ENCODE data around the gene PPM1N. TPM values are rescaled to one million over a fixed set of nuclear protein-coding genes. Genes with fewer than 3 reads are reported as not detected.
A peak's percentile ranks its signal among the peaks of the same experiment; 100 is the strongest.

PPM1N gene
- total and polyA plus RNA-seq, 2 of the 13 experiments (the other 11 are each of a cell fraction or from before 2014, with no cell fraction given): 0.31 to 1.8 TPM

DNA sequence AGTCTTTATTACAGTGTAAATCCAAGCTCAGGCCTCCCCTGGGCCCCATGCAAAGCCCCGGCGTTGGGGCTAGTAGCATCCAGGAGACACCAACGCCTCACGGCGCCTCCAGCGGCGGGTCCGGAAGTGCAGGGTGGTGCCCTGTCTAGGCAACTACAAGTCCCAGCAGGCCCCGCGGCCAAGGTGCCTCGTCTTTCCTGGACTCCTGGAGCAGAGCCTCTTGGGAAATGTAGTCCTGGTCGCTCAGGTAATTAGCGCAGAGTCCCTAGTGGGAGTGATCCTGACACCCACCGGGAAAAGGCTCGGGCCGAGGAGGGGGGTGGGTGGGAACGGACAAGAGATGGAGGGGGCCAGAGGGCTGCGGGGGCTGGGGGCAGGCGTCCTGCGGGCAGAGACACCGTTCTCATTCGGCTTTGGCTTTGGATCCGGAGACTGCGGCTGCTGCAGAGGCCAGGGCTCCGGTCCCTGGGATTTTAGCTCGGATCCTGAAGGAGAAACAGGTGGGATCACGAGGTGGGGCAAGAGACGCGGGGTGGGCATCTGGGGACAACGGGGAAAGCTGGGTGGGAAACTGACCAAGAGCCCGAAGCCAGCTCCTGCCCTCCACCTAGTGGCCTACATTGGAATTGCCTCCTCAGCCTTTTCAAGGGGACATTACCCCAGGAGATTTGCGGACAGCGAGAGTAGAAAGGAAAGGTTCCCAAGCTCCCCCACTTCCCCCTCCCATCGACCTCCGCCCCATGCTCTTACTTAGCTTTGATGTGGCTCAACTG lies 12.8 kb upstream of the PPM1N start (continued):
- TF ChIP-seq ZNF619 (CRISPR knock-in tag; IDR thresholded peaks at IDR 0.05): peak; percentile 85
- peak; percentile 99 for TF ChIP-seq HCFC1 (IDR thresholded peaks at IDR 0.05; ENCODE audit: low read depth, low read length)
- TF ChIP-seq SAP130 (CRISPR knock-in tag; IDR thresholded peaks at IDR 0.05; ENCODE audit: low read depth): peak; percentile 49; the same call in 1 of the 2 replicates
- no peak for TF ChIP-seq CREB1 (IDR thresholded peaks at IDR 0.05)
- peak; percentile 59; the same call in 1 of the 2 replicates for TF ChIP-seq CREB1 (CRISPR knock-in tag; IDR thresholded peaks at IDR 0.05)
- 0 out of 2 replicates have a peak, but pooled peaks have one; percentile 32 for TF ChIP-seq ZFP41 (CRISPR knock-in tag; IDR thresholded peaks at IDR 0.05; ENCODE audit: borderline replicate concordance)
- TF ChIP-seq, protein P1, sequence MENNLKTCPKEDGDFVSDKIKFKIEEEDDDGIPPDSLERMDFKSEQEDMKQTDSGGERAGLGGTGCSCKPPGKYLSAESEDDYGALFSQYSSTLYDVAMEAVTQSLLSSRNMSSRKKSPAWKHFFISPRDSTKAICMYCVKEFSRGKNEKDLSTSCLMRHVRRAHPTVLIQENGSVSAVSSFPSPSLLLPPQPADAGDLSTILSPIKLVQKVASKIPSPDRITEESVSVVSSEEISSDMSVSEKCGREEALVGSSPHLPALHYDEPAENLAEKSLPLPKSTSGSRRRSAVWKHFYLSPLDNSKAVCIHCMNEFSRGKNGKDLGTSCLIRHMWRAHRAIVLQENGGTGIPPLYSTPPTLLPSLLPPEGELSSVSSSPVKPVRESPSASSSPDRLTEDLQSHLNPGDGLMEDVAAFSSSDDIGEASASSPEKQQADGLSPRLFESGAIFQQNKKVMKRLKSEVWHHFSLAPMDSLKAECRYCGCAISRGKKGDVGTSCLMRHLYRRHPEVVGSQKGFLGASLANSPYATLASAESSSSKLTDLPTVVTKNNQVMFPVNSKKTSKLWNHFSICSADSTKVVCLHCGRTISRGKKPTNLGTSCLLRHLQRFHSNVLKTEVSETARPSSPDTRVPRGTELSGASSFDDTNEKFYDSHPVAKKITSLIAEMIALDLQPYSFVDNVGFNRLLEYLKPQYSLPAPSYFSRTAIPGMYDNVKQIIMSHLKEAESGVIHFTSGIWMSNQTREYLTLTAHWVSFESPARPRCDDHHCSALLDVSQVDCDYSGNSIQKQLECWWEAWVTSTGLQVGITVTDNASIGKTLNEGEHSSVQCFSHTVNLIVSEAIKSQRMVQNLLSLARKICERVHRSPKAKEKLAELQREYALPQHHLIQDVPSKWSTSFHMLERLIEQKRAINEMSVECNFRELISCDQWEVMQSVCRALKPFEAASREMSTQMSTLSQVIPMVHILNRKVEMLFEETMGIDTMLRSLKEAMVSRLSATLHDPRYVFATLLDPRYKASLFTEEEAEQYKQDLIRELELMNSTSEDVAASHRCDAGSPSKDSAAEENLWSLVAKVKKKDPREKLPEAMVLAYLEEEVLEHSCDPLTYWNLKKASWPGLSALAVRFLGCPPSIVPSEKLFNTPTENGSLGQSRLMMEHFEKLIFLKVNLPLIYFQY (CRISPR knock-in tag; IDR thresholded peaks at IDR 0.05; ENCODE audit: borderline replicate concordance): no peak
- TF ChIP-seq PHF8 (CRISPR knock-in tag; IDR thresholded peaks at IDR 0.05): 0 out of 2 replicates have a peak, but pooled peaks have one; percentile 16
- TF ChIP-seq RBM39 (IDR thresholded peaks at IDR 0.05; ENCODE audit: low read depth, low read length, poor library complexity, severe bottlenecking): no peak
- peak; percentile 43; the same call in 1 of the 2 replicates for TF ChIP-seq KDM5B (CRISPR knock-in tag; IDR thresholded peaks at IDR 0.05; ENCODE audit: borderline replicate concordance)
- TF ChIP-seq ZNF607 (CRISPR knock-in tag; IDR thresholded peaks at IDR 0.05; ENCODE audit: borderline replicate concordance): peak; percentile 35; the same call in 1 of the 2 replicates
- 0 out of 2 replicates have a peak, but pooled peaks have one; percentile 5 for TF ChIP-seq ZFP82 (CRISPR knock-in tag; IDR thresholded peaks at IDR 0.05; ENCODE audit: borderline replicate concordance)
- TF ChIP-seq GTF2F1 (IDR thresholded peaks at IDR 0.05; ENCODE audit: low read length): no peak
- TF ChIP-seq ZNF703 (CRISPR knock-in tag; IDR thresholded peaks at IDR 0.05; ENCODE audit: borderline replicate concordance): no peak
- TF ChIP-seq IKZF1 (IDR thresholded peaks at IDR 0.05): no peak
- TF ChIP-seq GATA4 (IDR thresholded peaks at IDR 0.05; ENCODE audit: borderline replicate concordance, low read depth): 0 out of 2 replicates have a peak, but pooled peaks have one; percentile 23
- peak; percentile 98 for TF ChIP-seq THAP11 (CRISPR knock-in tag; IDR thresholded peaks at IDR 0.05)
- TF ChIP-seq IRF2 (CRISPR knock-in tag; IDR thresholded peaks at IDR 0.05): peak; percentile 79; the same call in 1 of the 2 replicates
- TF ChIP-seq, protein P2, sequence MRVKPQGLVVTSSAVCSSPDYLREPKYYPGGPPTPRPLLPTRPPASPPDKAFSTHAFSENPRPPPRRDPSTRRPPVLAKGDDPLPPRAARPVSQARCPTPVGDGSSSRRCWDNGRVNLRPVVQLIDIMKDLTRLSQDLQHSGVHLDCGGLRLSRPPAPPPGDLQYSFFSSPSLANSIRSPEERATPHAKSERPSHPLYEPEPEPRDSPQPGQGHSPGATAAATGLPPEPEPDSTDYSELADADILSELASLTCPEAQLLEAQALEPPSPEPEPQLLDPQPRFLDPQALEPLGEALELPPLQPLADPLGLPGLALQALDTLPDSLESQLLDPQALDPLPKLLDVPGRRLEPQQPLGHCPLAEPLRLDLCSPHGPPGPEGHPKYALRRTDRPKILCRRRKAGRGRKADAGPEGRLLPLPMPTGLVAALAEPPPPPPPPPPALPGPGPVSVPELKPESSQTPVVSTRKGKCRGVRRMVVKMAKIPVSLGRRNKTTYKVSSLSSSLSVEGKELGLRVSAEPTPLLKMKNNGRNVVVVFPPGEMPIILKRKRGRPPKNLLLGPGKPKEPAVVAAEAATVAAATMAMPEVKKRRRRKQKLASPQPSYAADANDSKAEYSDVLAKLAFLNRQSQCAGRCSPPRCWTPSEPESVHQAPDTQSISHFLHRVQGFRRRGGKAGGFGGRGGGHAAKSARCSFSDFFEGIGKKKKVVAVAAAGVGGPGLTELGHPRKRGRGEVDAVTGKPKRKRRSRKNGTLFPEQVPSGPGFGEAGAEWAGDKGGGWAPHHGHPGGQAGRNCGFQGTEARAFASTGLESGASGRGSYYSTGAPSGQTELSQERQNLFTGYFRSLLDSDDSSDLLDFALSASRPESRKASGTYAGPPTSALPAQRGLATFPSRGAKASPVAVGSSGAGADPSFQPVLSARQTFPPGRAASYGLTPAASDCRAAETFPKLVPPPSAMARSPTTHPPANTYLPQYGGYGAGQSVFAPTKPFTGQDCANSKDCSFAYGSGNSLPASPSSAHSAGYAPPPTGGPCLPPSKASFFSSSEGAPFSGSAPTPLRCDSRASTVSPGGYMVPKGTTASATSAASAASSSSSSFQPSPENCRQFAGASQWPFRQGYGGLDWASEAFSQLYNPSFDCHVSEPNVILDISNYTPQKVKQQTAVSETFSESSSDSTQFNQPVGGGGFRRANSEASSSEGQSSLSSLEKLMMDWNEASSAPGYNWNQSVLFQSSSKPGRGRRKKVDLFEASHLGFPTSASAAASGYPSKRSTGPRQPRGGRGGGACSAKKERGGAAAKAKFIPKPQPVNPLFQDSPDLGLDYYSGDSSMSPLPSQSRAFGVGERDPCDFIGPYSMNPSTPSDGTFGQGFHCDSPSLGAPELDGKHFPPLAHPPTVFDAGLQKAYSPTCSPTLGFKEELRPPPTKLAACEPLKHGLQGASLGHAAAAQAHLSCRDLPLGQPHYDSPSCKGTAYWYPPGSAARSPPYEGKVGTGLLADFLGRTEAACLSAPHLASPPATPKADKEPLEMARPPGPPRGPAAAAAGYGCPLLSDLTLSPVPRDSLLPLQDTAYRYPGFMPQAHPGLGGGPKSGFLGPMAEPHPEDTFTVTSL (CRISPR knock-in tag; IDR thresholded peaks at IDR 0.05; ENCODE audit: borderline replicate concordance): no peak
- no peak for TF ChIP-seq GZF1 (CRISPR knock-in tag; IDR thresholded peaks at IDR 0.05)
- no peak for TF ChIP-seq ARHGAP35 (CRISPR knock-in tag; IDR thresholded peaks at IDR 0.05; ENCODE audit: borderline replicate concordance)
